Activated CD4-positive, alpha-beta T cell treated with anti-CD3 and anti-CD28 coated beads, Interleukin-2, amount 50 U/mL, for 4 hours (primary cell): Measurements from ENCODE around the gene FOSL2.
A peak's percentile ranks its signal among the peaks of the same experiment; 100 is the strongest.

Experiments
- DNase-seq, 2 experiments: peaks; one replicate each; pipeline ENCODE4 v3.0.0-alpha.2; 2020

FOSL2 gene

GRCh38 chr2:28435241-28435640, 42.6 kb downstream of the FOSL2 start:
- DNase-seq = no peak

- no peak for DNase-seq
These were observed 43.2 kb downstream of the FOSL2 start for GRCh38 chr2:28435814-28436351.

GRCh38 chr2:28436525-28437051, 43.9 kb downstream of the FOSL2 start:
- no peak for DNase-seq

- no peak for DNase-seq
These were observed 44.6 kb downstream of the FOSL2 start for GRCh38 chr2:28437149-28437835.

GRCh38 chr2:28437918-28438317, 45.3 kb downstream of the FOSL2 start:
- DNase-seq = no peak

GRCh38 chr2:28438532-28439063, 45.9 kb downstream of the FOSL2 start:
- no peak for DNase-seq

GRCh38 chr2:28439127-28439526, 46.5 kb downstream of the FOSL2 start:
- no peak for DNase-seq

GRCh38 chr2:28439763-28440162, 47.1 kb downstream of the FOSL2 start:
- DNase-seq = no peak

- no peak for DNase-seq
These were observed 49.7 kb downstream of the FOSL2 start for GRCh38 chr2:28442328-28442727.

- no peak for DNase-seq
These were observed 52.3 kb downstream of the FOSL2 start for GRCh38 chr2:28444956-28445355.

- DNase-seq = peak; percentile 17 to 36
These were observed 53.0 kb downstream of the FOSL2 start for GRCh38 chr2:28445448-28446258.

GRCh38 chr2:28446531-28446930, 53.9 kb downstream of the FOSL2 start:
- no peak for DNase-seq

GRCh38 chr2:28447086-28447485, 54.4 kb downstream of the FOSL2 start:
- no peak for DNase-seq

- DNase-seq = no peak
These were observed 55.5 kb downstream of the FOSL2 start for GRCh38 chr2:28447943-28448792.

- DNase-seq = no peak
These were observed 56.1 kb downstream of the FOSL2 start for GRCh38 chr2:28448793-28449100.

GRCh38 chr2:28449126-28449487, 56.4 kb downstream of the FOSL2 start:
- DNase-seq = no peak

- peak; percentile 80 to 81 for DNase-seq
These were observed 57.1 kb downstream of the FOSL2 start for GRCh38 chr2:28449488-28450395.

GRCh38 chr2:28450901-28451565, 58.4 kb downstream of the FOSL2 start:
- DNase-seq = no peak

- no peak for DNase-seq
These were observed 59.3 kb downstream of the FOSL2 start for GRCh38 chr2:28451793-28452533.

GRCh38 chr2:28452534-28453081, 60.0 kb downstream of the FOSL2 start:
- DNase-seq = peak; percentile 77 to 78
